ENCODE measurements around the gene OR1C1.
"Not testable (repeated sequence)": the region's sequence is repeated elsewhere in the genome, so short reads cannot be mapped to it uniquely, and the experiment has no call there.

OR1C1 gene

DNA sequence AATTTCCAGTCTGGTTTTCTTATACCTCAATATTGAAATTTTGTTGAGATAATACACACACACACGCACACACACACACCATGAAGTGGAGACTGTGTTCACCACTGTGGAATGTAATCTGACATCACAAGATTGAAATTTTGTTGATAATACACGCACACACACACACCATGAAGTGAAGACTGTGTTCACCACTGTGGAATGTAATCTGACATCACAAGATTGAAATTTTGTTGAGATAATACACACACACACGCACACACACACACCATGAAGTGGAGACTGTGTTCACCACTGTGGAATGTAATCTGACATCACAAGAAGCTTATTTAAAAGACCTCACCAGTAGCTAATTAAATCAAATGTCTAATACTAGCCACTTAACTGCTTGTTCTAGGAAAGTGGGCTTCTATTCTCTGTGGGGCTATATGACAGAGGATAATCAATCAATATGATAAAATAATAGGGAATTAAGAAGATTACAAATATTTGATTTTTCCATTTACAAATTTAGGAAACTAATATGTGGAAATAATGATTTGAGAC lies 18.1 kb downstream of the OR1C1 start:
- not testable (repeated sequence) for H2BK15ac ChIP-seq (ENCODE audit: low read depth, poor library complexity, severe bottlenecking); H3K9ac ChIP-seq (ENCODE audit: low read length); H3K18ac ChIP-seq (ENCODE audit: low read depth in 1 of 2, low read length in 2 of 2); H3K27me3 ChIP-seq (ENCODE audit: control insufficient read depth in 1 of 2, insufficient read depth in 1 of 2, low read length in 2 of 2); H2BK5ac ChIP-seq (ENCODE audit: low read depth, low read length, poor library complexity, severe bottlenecking); H2BK12ac ChIP-seq (ENCODE audit: low read length in 2 of 2); H3K4me1 ChIP-seq (ENCODE audit: control insufficient read depth, insufficient read depth, low read depth, low read length); H3K79me1 ChIP-seq (replicated peaks; ENCODE audit: low read length, poor library complexity, severe bottlenecking); H3K14ac ChIP-seq (ENCODE audit: low read length in 2 of 2); H4K8ac ChIP-seq (ENCODE audit: low read length); H2AFZ ChIP-seq (ENCODE audit: low read depth, low read length); H2BK120ac ChIP-seq (ENCODE audit: low read depth, low read length); H3K23ac ChIP-seq (ENCODE audit: low read length in 2 of 2); H3K4ac ChIP-seq (ENCODE audit: low read depth in 1 of 2, low read length in 2 of 2); H4K91ac ChIP-seq (ENCODE audit: low read length); H3K27ac ChIP-seq (ENCODE audit: low read length, poor library complexity, severe bottlenecking); H3K36me3 ChIP-seq (ENCODE audit: control insufficient read depth in 1 of 2, insufficient read depth in 2 of 2, low read depth in 1 of 2, low read length in 2 of 2); H3K4me3 ChIP-seq (ENCODE audit: insufficient read depth in 1 of 2, low read depth in 1 of 2, low read length in 2 of 2); H2AK5ac ChIP-seq (ENCODE audit: low read length, severe bottlenecking); H3K4me2 ChIP-seq (ENCODE audit: low read length, poor library complexity, severe bottlenecking)
- DNase-seq, result peak; percentile 81
- no CpG with 5 or more reads among the region's 3 CpGs for WGBS
- peaks cover 48% of the 10 kb centered on the region for H3K9me3 ChIP-seq (ENCODE audit: control insufficient read depth, low read length)

DNA sequence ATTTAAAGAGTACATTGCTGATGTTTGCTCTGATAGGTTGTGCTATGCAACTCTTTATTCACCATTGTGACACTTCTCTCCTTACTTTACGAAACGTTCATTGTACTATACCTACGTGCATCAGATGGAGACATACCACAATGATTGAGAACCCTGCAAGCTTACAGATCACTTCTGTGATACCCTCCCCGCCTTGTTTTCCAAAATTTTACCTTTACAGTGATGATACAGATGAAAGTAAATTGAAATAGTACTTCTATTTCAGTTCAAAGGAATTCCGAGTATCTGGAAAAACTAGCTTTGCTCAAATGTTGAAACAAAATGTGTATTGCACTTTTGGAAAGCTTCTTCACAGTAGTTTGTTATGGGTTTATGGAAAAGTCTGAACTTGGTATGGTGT lies 18.6 kb downstream of the OR1C1 start:
- no peak overlapping the region for H2AFZ ChIP-seq (ENCODE audit: low read depth, low read length)
- H3K4ac ChIP-seq (ENCODE audit: low read depth in 1 of 2, low read length in 2 of 2), result no peak overlapping the region
- H3K4me2 ChIP-seq (ENCODE audit: low read length, poor library complexity, severe bottlenecking), result no peak overlapping the region
- WGBS, result 92% methylated on average over 4 of the region's 5 CpGs
- H4K8ac ChIP-seq (ENCODE audit: low read length), result no peak overlapping the region
- peak overlapping the region in 1 of 2 experiments; percentile 9 for H3K4me3 ChIP-seq (ENCODE audit: insufficient read depth in 1 of 2, low read depth in 1 of 2, low read length in 2 of 2)
- no peak overlapping the region for H2BK15ac ChIP-seq (ENCODE audit: low read depth, poor library complexity, severe bottlenecking)
- no peak overlapping the region for H3K23ac ChIP-seq (ENCODE audit: low read length in 2 of 2)
- no peak overlapping the region for H4K91ac ChIP-seq (ENCODE audit: low read length)
- H3K9ac ChIP-seq (ENCODE audit: low read length), result no peak overlapping the region
- H3K4me1 ChIP-seq (ENCODE audit: control insufficient read depth, insufficient read depth, low read depth, low read length), result peaks cover 2% of the 10 kb centered on the region
- H3K27me3 ChIP-seq (ENCODE audit: control insufficient read depth in 1 of 2, insufficient read depth in 1 of 2, low read length in 2 of 2), result no peaks in the 10 kb centered on the region
- DNase-seq, result no peak
- no peaks in the 10 kb centered on the region for H3K79me1 ChIP-seq (replicated peaks; ENCODE audit: low read length, poor library complexity, severe bottlenecking)
- no peak overlapping the region for H3K18ac ChIP-seq (ENCODE audit: low read depth in 1 of 2, low read length in 2 of 2)
- peak overlapping the region; percentile 51 for H3K27ac ChIP-seq (ENCODE audit: low read length, poor library complexity, severe bottlenecking)
- no peak overlapping the region for H2AK5ac ChIP-seq (ENCODE audit: low read length, severe bottlenecking)
- H3K14ac ChIP-seq (ENCODE audit: low read length in 2 of 2), result no peak overlapping the region
- no peak overlapping the region for H2BK120ac ChIP-seq (ENCODE audit: low read depth, low read length)
- no peak overlapping the region for H2BK5ac ChIP-seq (ENCODE audit: low read depth, low read length, poor library complexity, severe bottlenecking)
- peaks cover 50% of the 10 kb centered on the region for H3K9me3 ChIP-seq (ENCODE audit: control insufficient read depth, low read length)
- H2BK12ac ChIP-seq (ENCODE audit: low read length in 2 of 2), result no peak overlapping the region
- H3K36me3 ChIP-seq (ENCODE audit: control insufficient read depth in 1 of 2, insufficient read depth in 2 of 2, low read depth in 1 of 2, low read length in 2 of 2), result no peaks in the 10 kb centered on the region

DNA sequence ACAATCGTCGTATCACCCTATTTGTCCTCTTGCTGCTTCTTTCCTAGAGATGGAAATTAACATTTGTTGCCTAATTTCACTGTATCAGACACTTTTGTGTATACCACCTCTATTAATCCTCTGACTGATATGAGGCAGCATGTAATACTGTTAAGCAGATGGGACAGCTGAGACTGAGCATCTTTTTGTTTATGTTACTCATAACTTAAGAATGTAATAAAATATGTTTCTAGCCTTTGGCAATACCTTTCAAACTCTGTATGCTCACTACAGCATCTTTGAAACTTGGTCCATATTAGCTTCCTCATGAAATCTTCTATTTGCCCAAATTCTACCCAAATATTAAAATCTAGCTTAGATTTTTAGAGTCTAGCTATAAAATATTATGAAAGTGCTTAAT lies 19.6 kb downstream of the OR1C1 start:
- H4K91ac ChIP-seq (ENCODE audit: low read length), result no peak overlapping the region
- no peak overlapping the region for H3K4me3 ChIP-seq (ENCODE audit: insufficient read depth in 1 of 2, low read depth in 1 of 2, low read length in 2 of 2)
- no peak overlapping the region for H2BK12ac ChIP-seq (ENCODE audit: low read length in 2 of 2)
- peaks cover 2% of the 10 kb centered on the region for H3K4me1 ChIP-seq (ENCODE audit: control insufficient read depth, insufficient read depth, low read depth, low read length)
- H3K27me3 ChIP-seq (ENCODE audit: control insufficient read depth in 1 of 2, insufficient read depth in 1 of 2, low read length in 2 of 2), result no peaks in the 10 kb centered on the region
- H3K79me1 ChIP-seq (replicated peaks; ENCODE audit: low read length, poor library complexity, severe bottlenecking), result no peaks in the 10 kb centered on the region
- H2BK5ac ChIP-seq (ENCODE audit: low read depth, low read length, poor library complexity, severe bottlenecking), result no peak overlapping the region
- no peak overlapping the region for H2BK120ac ChIP-seq (ENCODE audit: low read depth, low read length)
- H3K9ac ChIP-seq (ENCODE audit: low read length), result no peak overlapping the region
- H3K9me3 ChIP-seq (ENCODE audit: control insufficient read depth, low read length), result peaks cover 54% of the 10 kb centered on the region
- H3K4ac ChIP-seq (ENCODE audit: low read depth in 1 of 2, low read length in 2 of 2), result no peak overlapping the region
- H2AFZ ChIP-seq (ENCODE audit: low read depth, low read length), result no peak overlapping the region
- H4K8ac ChIP-seq (ENCODE audit: low read length), result no peak overlapping the region
- peak; percentile 3 for DNase-seq
- no peaks in the 10 kb centered on the region for H3K36me3 ChIP-seq (ENCODE audit: control insufficient read depth in 1 of 2, insufficient read depth in 2 of 2, low read depth in 1 of 2, low read length in 2 of 2)
- H3K4me2 ChIP-seq (ENCODE audit: low read length, poor library complexity, severe bottlenecking), result no peak overlapping the region
- no peak overlapping the region for H3K18ac ChIP-seq (ENCODE audit: low read depth in 1 of 2, low read length in 2 of 2)
- H2AK5ac ChIP-seq (ENCODE audit: low read length, severe bottlenecking), result no peak overlapping the region
- H2BK15ac ChIP-seq (ENCODE audit: low read depth, poor library complexity, severe bottlenecking), result no peak overlapping the region
- no peak overlapping the region for H3K27ac ChIP-seq (ENCODE audit: low read length, poor library complexity, severe bottlenecking)
- no peak overlapping the region for H3K23ac ChIP-seq (ENCODE audit: low read length in 2 of 2)
- WGBS, result 70% methylated on average over 2 of the region's 2 CpGs
- no peak overlapping the region for H3K14ac ChIP-seq (ENCODE audit: low read length in 2 of 2)

DNA sequence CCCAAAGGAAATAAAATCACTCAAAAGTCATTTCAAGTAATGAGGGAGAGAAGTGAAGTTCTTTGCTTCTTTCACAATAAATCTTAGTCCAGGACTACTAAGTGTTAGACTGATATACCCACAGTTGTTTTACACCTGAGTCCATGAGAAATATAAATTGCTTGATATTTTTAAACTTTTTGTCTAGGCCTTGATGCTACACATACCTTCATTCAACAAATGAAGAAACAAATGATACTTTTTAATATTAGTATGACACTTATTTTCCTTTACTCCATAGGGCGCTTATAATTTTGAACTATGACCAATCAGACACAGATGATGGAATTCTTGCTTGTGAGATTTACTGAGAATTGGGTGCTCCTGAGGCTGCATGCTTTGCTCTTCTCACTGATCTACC lies 22.0 kb downstream of the OR1C1 start, which contains the start of gene OR14K1:
OR14K1 (plus strand) TSS at position 301 of the 400 bp plus-strand sequence; CDS start at position 301, 0 bp downstream.
- H2AFZ ChIP-seq (ENCODE audit: low read depth, low read length), result no peak within 1 kb of the TSS
- H3K18ac ChIP-seq (ENCODE audit: low read depth in 1 of 2, low read length in 2 of 2), result no peak within 1 kb of the TSS
- no peak within 1 kb of the TSS for H3K9ac ChIP-seq (ENCODE audit: low read length)
- no peak within 1 kb of the TSS for H3K4ac ChIP-seq (ENCODE audit: low read depth in 1 of 2, low read length in 2 of 2)
- H3K4me2 ChIP-seq (ENCODE audit: low read length, poor library complexity, severe bottlenecking), result no peak within 1 kb of the TSS
- H3K4me1 ChIP-seq (ENCODE audit: control insufficient read depth, insufficient read depth, low read depth, low read length), result peaks cover 2% of the 10 kb centered on the region
- no peak within 1 kb of the TSS for H3K14ac ChIP-seq (ENCODE audit: low read length in 2 of 2)
- H3K4me3 ChIP-seq (ENCODE audit: insufficient read depth in 1 of 2, low read depth in 1 of 2, low read length in 2 of 2), result no peak within 1 kb of the TSS
- H3K23ac ChIP-seq (ENCODE audit: low read length in 2 of 2), result no peak within 1 kb of the TSS
- H2BK5ac ChIP-seq (ENCODE audit: low read depth, low read length, poor library complexity, severe bottlenecking), result no peak within 1 kb of the TSS
- H3K36me3 ChIP-seq (ENCODE audit: control insufficient read depth in 1 of 2, insufficient read depth in 2 of 2, low read depth in 1 of 2, low read length in 2 of 2), result no peaks in the 10 kb centered on the region
- no peak within 1 kb of the TSS for H3K27ac ChIP-seq (ENCODE audit: low read length, poor library complexity, severe bottlenecking)
- no peak within 1 kb of the TSS for H4K91ac ChIP-seq (ENCODE audit: low read length)
- no peaks in the 10 kb centered on the region for H3K79me1 ChIP-seq (replicated peaks; ENCODE audit: low read length, poor library complexity, severe bottlenecking)
- H2BK12ac ChIP-seq (ENCODE audit: low read length in 2 of 2), result no peak within 1 kb of the TSS
- H2AK5ac ChIP-seq (ENCODE audit: low read length, severe bottlenecking), result peak within 1 kb of the TSS; percentile 59
- no peaks in the 10 kb centered on the region for H3K27me3 ChIP-seq (ENCODE audit: control insufficient read depth in 1 of 2, insufficient read depth in 1 of 2, low read length in 2 of 2)
- H2BK120ac ChIP-seq (ENCODE audit: low read depth, low read length), result no peak within 1 kb of the TSS
- no peak within 1 kb of the TSS for H4K8ac ChIP-seq (ENCODE audit: low read length)
- WGBS, result 82% methylated on average over 1 of the region's 1 CpG
- DNase-seq, result no peak
- H2BK15ac ChIP-seq (ENCODE audit: low read depth, poor library complexity, severe bottlenecking), result no peak within 1 kb of the TSS
- peaks cover 51% of the 10 kb centered on the region for H3K9me3 ChIP-seq (ENCODE audit: control insufficient read depth, low read length)
